HEK293T (cell line): ENCODE measurements around the gene ZBTB1.

Experiments used
- CTCF ChIA-PET: fragments of 350-600 bp; formaldehyde crosslinking; extraction: SDS; loops from one replicate; lab custom pipeline; 2021; ENCODE audit warnings: antibody characterized with exemption, inconsistent platforms; lab: Yijun Ruan, JAX
- POLR2A ChIA-PET: fragments of 350-600 bp; formaldehyde crosslinking; extraction: SDS; loops from one replicate; lab custom pipeline; 2020; ENCODE audit warnings: antibody characterized with exemption, inconsistent platforms; lab: Yijun Ruan, JAX
- DNase-seq: peaks from one replicate; pipeline ENCODE4 v3.0.0; 2012; ENCODE audit warnings: mixed read lengths; ENCODE audit errors: extremely low spot score
- ARNT ChIP-seq: fragments of 450-650 bp; IDR thresholded peaks from 2 replicates; pipeline ENCODE4 v1.6.1; 2017; ENCODE audit warnings: mild to moderate bottlenecking
- BHLHE40 ChIP-seq: fragments of 450-650 bp; IDR thresholded peaks from 2 replicates; pipeline ENCODE4 v1.6.1; 2016; ENCODE audit warnings: mild to moderate bottlenecking, moderate library complexity, borderline replicate concordance
- CTBP1 ChIP-seq: fragments of 450-650 bp; IDR thresholded peaks from 2 replicates; pipeline ENCODE4 v1.6.1; 2016; ENCODE audit warnings: borderline replicate concordance
- ELF4 ChIP-seq: fragments of 450-650 bp; IDR thresholded peaks from 2 replicates; pipeline ENCODE4 v1.6.1; 2017; ENCODE audit warnings: antibody characterized with exemption
- FOXA1 ChIP-seq: fragments of 450-650 bp; IDR thresholded peaks from 2 replicates; pipeline ENCODE4 v1.6.1; 2016; ENCODE audit warnings: mild to moderate bottlenecking
- FOXK2 ChIP-seq: fragments of 450-650 bp; IDR thresholded peaks from 2 replicates; pipeline ENCODE4 v1.6.1; 2016; ENCODE audit warnings: mild to moderate bottlenecking
- FOXM1 ChIP-seq: fragments of 450-650 bp; IDR thresholded peaks from 2 replicates; pipeline ENCODE4 v1.6.1; 2017; ENCODE audit warnings: mild to moderate bottlenecking, borderline replicate concordance
- HDGF ChIP-seq: fragments of 450-650 bp; IDR thresholded peaks from 2 replicates; pipeline ENCODE4 v1.6.1; 2017; ENCODE audit warnings: antibody characterized with exemption, borderline replicate concordance
- L3MBTL2 ChIP-seq: fragments of 450-650 bp; conservative IDR thresholded peaks from 2 replicates; pipeline ENCODE4 v1.6.1; 2016; ENCODE audit warnings: mild to moderate bottlenecking
- LEF1 ChIP-seq: fragments of 450-650 bp; IDR thresholded peaks from 2 replicates; pipeline ENCODE4 v1.6.1; 2017; ENCODE audit warnings: mild to moderate bottlenecking, borderline replicate concordance
- NFRKB ChIP-seq: fragments of 450-650 bp; IDR thresholded peaks from 2 replicates; pipeline ENCODE4 v1.6.1; 2016; ENCODE audit warnings: mild to moderate bottlenecking, moderate library complexity
- SP1 ChIP-seq: fragments of 450-650 bp; IDR thresholded peaks from 2 replicates; pipeline ENCODE4 v1.6.1; 2017
- SUZ12 ChIP-seq: fragments of 450-650 bp; IDR thresholded peaks from 2 replicates; pipeline ENCODE4 v1.6.1; 2016; ENCODE audit warnings: mild to moderate bottlenecking
- TARDBP ChIP-seq: fragments of 450-650 bp; IDR thresholded peaks from 2 replicates; pipeline ENCODE4 v1.6.1; 2016
- ZNF384 ChIP-seq: fragments of 450-650 bp; IDR thresholded peaks from 2 replicates; pipeline ENCODE4 v1.6.1; 2016
- TF ChIP-seq, protein P1 (sequence below): fragments of 450-650 bp; IDR thresholded peaks from 2 replicates; pipeline ENCODE4 v1.6.1; 2016

Gene ZBTB1

DNA sequence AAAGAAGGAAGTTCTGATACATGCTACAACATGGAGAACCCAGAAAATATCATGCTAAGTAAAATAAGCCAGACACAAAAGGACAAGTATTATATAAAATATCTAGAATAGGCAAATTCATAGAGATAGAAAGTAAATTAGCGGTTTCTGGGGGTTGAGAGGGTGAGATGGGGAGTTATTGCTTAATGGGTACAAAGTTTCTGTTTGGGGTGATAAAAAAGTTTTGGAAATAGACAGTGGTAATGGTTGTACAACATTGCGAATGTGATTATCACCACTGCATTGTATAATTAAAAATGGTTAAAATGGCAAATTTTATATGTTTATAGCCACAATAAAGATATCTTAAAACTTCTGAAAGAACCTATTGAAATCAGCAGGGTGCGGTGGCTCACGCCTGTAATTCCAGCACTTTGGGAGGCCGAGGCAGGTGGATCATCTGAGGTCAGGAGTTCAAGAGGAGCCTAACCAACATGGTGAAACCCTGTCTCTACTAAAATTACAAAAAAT lies 15.9 kb upstream of the ZBTB1 start:
- ChIA-PET CTCF (no interaction called here), POLR2A (interaction anchor here (1.1 to 1.2 kb wide), 2 partner anchors 8 to 12 kb away, joined by 3 read pairs; no protein-coding TSS in a partner anchor)

DNA sequence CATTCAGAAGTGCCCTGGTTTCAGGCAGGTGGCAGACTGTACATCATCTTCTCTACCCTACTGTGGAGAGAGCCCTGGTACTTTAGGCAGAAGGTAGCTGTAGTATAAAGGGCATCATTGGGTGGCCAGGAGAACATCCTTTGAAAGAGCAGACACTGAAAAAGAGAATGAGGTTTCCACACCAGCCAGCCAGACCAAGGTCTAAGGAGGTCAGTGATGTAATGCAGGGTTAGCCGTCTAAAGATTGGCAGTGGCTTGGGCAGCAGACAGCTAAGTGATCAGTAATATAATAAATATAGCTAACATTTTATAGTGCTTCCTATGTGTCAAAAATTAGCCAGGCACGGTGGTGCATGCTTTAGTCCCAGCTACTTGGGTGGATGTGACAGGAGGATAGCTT lies 12.9 kb upstream of the ZBTB1 start:
- ChIA-PET CTCF (no interaction called here), POLR2A (interaction anchor here (1.0 kb wide), 1 partner anchor 11 kb away, joined by 10 read pairs; no protein-coding TSS in a partner anchor)
- no peak for DNase-seq
- TF ChIP-seq LEF1 (no peak), SP1 (no peak), FOXM1 (no peak), ARNT (no peak)

More for the DNA sequence above, 15.9 kb upstream of the ZBTB1 start:
- DNase-seq, result no peak
- TF ChIP-seq FOXK2 (no peak), ARNT (no peak), CTBP1 (no peak), L3MBTL2 (no peak), HDGF (no peak), SUZ12 (no peak), BHLHE40 (no peak), FOXA1 (no peak), ELF4 (no peak), LEF1 (no peak), FOXM1 (no peak)

DNA sequence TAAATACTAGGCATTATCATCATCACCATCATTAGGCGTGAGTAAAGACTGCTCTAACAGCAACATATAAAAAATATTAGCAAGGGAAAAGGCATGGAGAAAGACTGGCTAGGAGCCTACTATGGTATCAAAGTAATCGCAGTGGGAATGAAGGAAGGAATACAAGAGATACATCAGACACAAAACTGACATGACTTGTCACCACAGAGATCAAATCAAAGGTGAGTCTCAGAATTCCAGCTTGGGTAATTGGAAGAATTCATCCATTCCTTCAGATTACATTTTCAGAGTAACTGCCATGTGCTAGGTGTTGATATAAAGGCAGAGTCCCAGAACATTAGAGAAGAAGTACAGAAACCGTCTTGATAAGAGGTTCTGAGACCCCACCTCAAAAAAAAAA lies 11.1 kb upstream of the ZBTB1 start:
- TF ChIP-seq HDGF (no peak), NFRKB (no peak), TARDBP (no peak), FOXA1 (no peak), L3MBTL2 (no peak), ELF4 (no peak), ZNF384 (no peak)
- TF ChIP-seq, protein P1, sequence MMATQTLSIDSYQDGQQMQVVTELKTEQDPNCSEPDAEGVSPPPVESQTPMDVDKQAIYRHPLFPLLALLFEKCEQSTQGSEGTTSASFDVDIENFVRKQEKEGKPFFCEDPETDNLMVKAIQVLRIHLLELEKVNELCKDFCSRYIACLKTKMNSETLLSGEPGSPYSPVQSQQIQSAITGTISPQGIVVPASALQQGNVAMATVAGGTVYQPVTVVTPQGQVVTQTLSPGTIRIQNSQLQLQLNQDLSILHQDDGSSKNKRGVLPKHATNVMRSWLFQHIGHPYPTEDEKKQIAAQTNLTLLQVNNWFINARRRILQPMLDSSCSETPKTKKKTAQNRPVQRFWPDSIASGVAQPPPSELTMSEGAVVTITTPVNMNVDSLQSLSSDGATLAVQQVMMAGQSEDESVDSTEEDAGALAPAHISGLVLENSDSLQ, result no peak
- ChIA-PET POLR2A (interaction anchor here (0.6 to 1.5 kb wide), 2 partner anchors 9 to 11 kb away, joined by 3 read pairs; partner anchors contain the start of gene ZBTB1), CTCF (interaction anchor here (1.0 kb wide), 1 partner anchor 11 kb away, joined by 4 read pairs; no protein-coding TSS in a partner anchor)
- no peak for DNase-seq

DNA sequence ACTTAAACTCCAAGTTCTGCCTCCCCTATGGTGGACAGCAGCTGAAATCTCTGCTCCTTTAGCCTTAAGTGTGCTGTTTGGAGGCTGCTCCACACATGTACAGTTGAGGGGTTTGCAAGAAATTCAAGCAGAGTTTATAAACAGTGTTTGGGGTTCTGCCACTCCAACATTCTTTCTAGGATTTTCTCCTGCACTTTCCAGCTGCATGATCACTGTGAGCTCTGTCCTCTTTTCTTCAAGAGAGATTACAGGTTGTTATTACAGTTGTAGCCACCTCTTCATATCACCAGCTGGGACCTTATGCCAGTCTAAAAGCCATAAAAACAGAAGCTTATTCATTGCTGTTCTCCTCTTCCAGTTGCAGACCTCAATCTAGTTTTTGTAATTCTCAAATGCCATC lies 9.3 kb upstream of the ZBTB1 start:
- DNase-seq, result no peak
- ChIA-PET CTCF (no interaction called here), POLR2A (interaction anchor here (1.4 kb wide), 2 partner anchors 9 to 10 kb away, joined by 3 to 7 read pairs; partner anchors contain the start of gene ZBTB1)
- TF ChIP-seq, protein P1, result no peak
- TF ChIP-seq BHLHE40 (no peak), SUZ12 (no peak), SP1 (no peak), ELF4 (no peak), FOXA1 (no peak)

DNA sequence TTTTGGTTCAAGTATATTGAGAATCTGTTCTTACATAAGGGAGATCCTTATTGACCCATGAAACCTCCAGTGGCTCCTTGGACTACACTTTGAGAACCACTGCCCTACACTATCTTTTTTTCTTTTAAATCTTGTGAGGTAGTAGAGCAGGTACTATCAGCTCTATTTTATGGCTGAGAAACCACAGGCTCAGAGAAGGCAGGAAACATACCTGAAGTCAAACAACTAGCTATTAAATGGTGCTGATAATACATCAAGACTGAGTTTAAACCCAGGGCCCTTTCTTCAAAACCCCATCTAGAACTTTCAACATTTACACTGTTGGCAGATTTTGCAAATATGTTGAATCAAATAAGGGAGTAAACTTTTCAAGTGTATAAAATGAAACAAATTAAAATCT lies 7.8 kb upstream of the ZBTB1 start:
- TF ChIP-seq FOXM1, result no peak
- no peak for TF ChIP-seq SP1
- TF ChIP-seq L3MBTL2, result no peak
- no peak for TF ChIP-seq ELF4
- TF ChIP-seq, protein P1, result no peak
- no peak for TF ChIP-seq HDGF
- TF ChIP-seq BHLHE40, result no peak
- no peak for TF ChIP-seq TARDBP
- no peak for TF ChIP-seq LEF1
- TF ChIP-seq ZNF384, result no peak
- TF ChIP-seq CTBP1, result no peak
- no peak for TF ChIP-seq SUZ12
- TF ChIP-seq FOXK2, result no peak
- no peak for TF ChIP-seq ARNT
- TF ChIP-seq FOXA1, result no peak
- no peak for DNase-seq
- ChIA-PET POLR2A (interaction anchor here (1.2 kb wide), 1 partner anchor 855 kb away, joined by 3 read pairs; the partner anchor contains the start of gene WDR89), CTCF (interaction anchor here (0.6 to 0.8 kb wide), 2 partner anchors 14 to 18 kb away, joined by 3 read pairs; no protein-coding TSS in a partner anchor)

DNA sequence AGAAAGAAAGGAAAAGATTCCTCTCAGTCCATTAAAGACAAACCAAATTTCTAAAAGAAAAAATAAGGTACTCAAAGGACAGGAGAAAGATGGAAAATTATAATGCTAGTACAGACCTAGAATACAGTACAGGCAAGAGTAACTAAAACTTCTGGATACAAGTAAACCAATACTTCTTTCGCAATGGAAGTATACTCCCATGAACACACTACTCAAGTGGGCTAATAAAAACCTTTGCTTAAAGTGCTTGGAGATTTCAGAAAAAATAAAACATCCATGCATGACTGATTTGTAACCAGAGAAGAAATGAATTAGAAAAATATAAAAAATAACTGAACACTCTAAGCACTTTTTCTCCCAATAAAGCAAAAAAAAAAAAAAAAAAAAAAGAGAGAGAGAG lies 4.5 kb upstream of the ZBTB1 start:
- CTCF ChIA-PET, result interaction anchor here (2.6 kb wide), 1 partner anchor 11 kb away, joined by 11 read pairs; no protein-coding TSS in a partner anchor
- POLR2A ChIA-PET, result interaction anchor here (3.7 kb wide), 1 partner anchor 162 kb away, joined by 17 read pairs; no protein-coding TSS in a partner anchor
- DNase-seq, result no peak
- TF ChIP-seq, protein P1, result no peak
- TF ChIP-seq SUZ12 (no peak), NFRKB (no peak), FOXK2 (no peak), ARNT (no peak), ZNF384 (peak; percentile 85; the same call in 1 of the 2 replicates)
